ENCODE results near the gene EHD4.
A peak's percentile ranks its signal among the peaks of the same experiment; 100 is the strongest.

- no peak for TF ChIP-seq POLR2AphosphoS5 (IDR thresholded peaks at IDR 0.05; ENCODE audit: low read depth, low read length)
- TF ChIP-seq, protein P1, sequence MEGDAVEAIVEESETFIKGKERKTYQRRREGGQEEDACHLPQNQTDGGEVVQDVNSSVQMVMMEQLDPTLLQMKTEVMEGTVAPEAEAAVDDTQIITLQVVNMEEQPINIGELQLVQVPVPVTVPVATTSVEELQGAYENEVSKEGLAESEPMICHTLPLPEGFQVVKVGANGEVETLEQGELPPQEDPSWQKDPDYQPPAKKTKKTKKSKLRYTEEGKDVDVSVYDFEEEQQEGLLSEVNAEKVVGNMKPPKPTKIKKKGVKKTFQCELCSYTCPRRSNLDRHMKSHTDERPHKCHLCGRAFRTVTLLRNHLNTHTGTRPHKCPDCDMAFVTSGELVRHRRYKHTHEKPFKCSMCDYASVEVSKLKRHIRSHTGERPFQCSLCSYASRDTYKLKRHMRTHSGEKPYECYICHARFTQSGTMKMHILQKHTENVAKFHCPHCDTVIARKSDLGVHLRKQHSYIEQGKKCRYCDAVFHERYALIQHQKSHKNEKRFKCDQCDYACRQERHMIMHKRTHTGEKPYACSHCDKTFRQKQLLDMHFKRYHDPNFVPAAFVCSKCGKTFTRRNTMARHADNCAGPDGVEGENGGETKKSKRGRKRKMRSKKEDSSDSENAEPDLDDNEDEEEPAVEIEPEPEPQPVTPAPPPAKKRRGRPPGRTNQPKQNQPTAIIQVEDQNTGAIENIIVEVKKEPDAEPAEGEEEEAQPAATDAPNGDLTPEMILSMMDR (IDR thresholded peaks at IDR 0.05): peak; percentile 92
- TF ChIP-seq MAX (IDR thresholded peaks at IDR 0.05; ENCODE audit: low read depth): no peak
- TF ChIP-seq TAF1 (IDR thresholded peaks at IDR 0.05; ENCODE audit: borderline replicate concordance, low read depth, low read length): no peak
- TF ChIP-seq EP300 (IDR thresholded peaks at IDR 0.05; ENCODE audit: borderline replicate concordance in 1 of 2, low read depth in 1 of 2, low read length in 1 of 2): no peak
- no peak for TF ChIP-seq JUND (IDR thresholded peaks at IDR 0.05)
- peak; percentile 95 for TF ChIP-seq SMC3 (IDR thresholded peaks at IDR 0.05; ENCODE audit: low read depth, low read length)
- peak; percentile 98 for TF ChIP-seq RAD21 (IDR thresholded peaks at IDR 0.05; ENCODE audit: low read length)
- no peak for TF ChIP-seq GABPA (IDR thresholded peaks at IDR 0.05; ENCODE audit: low read depth)
- no peak for TF ChIP-seq MXI1 (IDR thresholded peaks at IDR 0.05; ENCODE audit: low read depth, low read length)
- no peak for TF ChIP-seq NFIC (IDR thresholded peaks at IDR 0.05; ENCODE audit: borderline replicate concordance)
Observed at GRCh38 chr15:41989573-41990242, 17.4 kb upstream of the EHD4 start.

All from SK-N-SH (cell line).